ENCODE results near the gene FBXO24. TPM values are rescaled to one million over a fixed set of nuclear protein-coding genes. Genes with fewer than 3 reads are reported as not detected.

The FBXO24 gene
- total and polyA plus RNA-seq, 9 of the 15 experiments (the other 6 are each of a cell fraction or from before 2014, with no cell fraction given), result 0.17 to 0.95 (median 0.50) TPM

DNA sequence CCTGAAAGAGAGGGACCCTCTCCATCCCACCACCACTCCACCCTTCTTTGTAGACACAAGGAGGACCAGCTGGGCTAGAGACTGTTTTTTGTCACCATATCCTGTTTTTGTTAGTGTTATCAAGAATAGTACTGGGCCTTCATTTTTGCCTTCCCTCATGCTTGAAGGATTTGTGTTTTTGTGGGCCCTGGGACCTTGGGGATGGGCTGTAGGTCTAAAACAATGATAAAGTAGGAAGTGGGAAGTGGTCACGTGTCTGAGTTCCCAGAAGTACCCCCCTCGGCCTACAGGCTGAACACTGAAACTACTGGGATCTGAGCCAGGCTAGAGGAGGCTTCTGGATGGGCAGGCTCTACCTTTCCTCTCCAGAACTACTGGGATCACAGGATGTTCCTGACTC, 38.3 kb upstream of the FBXO24 start (continued):
- TF ChIP-seq, protein P1, sequence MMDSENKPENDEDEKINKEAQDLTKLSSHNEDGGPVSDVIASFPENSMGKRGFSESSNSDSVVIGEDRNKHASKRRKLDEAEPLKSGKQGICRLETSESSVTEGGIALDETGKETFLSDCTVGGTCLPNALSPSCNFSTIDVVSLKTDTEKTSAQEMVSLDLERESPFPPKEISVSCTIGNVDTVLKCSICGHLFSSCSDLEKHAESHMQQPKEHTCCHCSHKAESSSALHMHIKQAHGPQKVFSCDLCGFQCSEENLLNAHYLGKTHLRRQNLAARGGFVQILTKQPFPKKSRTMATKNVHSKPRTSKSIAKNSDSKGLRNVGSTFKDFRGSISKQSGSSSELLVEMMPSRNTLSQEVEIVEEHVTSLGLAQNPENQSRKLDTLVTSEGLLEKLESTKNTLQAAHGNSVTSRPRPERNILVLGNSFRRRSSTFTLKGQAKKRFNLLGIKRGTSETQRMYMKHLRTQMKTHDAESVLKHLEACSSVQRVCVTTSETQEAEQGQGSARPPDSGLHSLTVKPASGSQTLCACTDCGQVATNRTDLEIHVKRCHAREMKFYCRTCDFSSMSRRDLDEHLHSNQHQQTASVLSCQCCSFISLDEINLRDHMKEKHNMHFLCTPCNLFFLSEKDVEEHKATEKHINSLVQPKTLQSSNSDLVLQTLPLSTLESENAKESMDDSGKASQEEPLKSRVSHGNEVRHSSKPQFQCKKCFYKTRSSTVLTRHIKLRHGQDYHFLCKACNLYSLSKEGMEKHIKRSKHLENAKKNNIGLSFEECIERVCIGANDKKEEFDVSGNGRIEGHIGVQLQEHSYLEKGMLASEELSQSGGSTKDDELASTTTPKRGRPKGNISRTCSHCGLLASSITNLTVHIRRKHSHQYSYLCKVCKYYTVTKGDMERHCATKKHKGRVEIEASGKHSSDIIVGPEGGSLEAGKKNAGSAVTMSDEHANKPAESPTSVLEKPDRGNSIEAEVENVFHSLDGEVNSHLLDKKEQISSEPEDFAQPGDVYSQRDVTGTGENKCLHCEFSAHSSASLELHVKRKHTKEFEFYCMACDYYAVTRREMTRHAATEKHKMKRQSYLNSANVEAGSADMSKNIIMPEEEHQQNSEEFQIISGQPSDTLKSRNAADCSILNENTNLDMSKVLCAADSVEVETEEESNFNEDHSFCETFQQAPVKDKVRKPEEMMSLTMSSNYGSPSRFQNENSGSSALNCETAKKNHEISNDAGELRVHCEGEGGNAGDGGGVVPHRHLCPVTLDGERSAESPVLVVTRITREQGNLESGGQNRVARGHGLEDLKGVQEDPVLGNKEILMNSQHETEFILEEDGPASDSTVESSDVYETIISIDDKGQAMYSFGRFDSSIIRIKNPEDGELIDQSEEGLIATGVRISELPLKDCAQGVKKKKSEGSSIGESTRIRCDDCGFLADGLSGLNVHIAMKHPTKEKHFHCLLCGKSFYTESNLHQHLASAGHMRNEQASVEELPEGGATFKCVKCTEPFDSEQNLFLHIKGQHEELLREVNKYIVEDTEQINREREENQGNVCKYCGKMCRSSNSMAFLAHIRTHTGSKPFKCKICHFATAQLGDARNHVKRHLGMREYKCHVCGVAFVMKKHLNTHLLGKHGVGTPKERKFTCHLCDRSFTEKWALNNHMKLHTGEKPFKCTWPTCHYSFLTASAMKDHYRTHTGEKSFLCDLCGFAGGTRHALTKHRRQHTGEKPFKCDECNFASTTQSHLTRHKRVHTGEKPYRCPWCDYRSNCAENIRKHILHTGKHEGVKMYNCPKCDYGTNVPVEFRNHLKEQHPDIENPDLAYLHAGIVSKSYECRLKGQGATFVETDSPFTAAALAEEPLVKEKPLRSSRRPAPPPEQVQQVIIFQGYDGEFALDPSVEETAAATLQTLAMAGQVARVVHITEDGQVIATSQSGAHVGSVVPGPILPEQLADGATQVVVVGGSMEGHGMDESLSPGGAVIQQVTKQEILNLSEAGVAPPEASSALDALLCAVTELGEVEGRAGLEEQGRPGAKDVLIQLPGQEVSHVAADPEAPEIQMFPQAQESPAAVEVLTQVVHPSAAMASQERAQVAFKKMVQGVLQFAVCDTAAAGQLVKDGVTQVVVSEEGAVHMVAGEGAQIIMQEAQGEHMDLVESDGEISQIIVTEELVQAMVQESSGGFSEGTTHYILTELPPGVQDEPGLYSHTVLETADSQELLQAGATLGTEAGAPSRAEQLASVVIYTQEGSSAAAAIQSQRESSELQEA (IDR thresholded peaks at IDR 0.05; ENCODE audit: low read depth), result no peak
- no peak for TF ChIP-seq ZBED1 (IDR thresholded peaks at IDR 0.05)
- no peak for TF ChIP-seq PHB (CRISPR knock-in tag; IDR thresholded peaks at IDR 0.05)
- 0 out of 2 replicates have a peak, but pooled peaks have one; percentile 22 for TF ChIP-seq EP300 (IDR thresholded peaks at IDR 0.05; ENCODE audit: low read length)
- TF ChIP-seq ZNF23 (CRISPR knock-in tag; IDR thresholded peaks at IDR 0.05), result no peak
- no peak for TF ChIP-seq ZNF76 (CRISPR knock-in tag; IDR thresholded peaks at IDR 0.05; ENCODE audit: borderline replicate concordance)
- TF ChIP-seq, protein P2, sequence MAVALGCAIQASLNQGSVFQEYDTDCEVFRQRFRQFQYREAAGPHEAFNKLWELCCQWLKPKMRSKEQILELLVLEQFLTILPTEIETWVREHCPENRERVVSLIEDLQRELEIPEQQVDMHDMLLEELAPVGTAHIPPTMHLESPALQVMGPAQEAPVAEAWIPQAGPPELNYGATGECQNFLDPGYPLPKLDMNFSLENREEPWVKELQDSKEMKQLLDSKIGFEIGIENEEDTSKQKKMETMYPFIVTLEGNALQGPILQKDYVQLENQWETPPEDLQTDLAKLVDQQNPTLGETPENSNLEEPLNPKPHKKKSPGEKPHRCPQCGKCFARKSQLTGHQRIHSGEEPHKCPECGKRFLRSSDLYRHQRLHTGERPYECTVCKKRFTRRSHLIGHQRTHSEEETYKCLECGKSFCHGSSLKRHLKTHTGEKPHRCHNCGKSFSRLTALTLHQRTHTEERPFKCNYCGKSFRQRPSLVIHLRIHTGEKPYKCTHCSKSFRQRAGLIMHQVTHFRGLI (CRISPR knock-in tag; IDR thresholded peaks at IDR 0.05), result no peak
- no peak for TF ChIP-seq PHTF2 (CRISPR knock-in tag; IDR thresholded peaks at IDR 0.05)
- no peak for TF ChIP-seq HOXB6 (CRISPR knock-in tag; IDR thresholded peaks at IDR 0.05; ENCODE audit: borderline replicate concordance)
- no peak for TF ChIP-seq TCF3 (CRISPR knock-in tag; IDR thresholded peaks at IDR 0.05)
- no peak for TF ChIP-seq RNF2 (IDR thresholded peaks at IDR 0.05)
- TF ChIP-seq GTF2A2 (tag; IDR thresholded peaks at IDR 0.05), result no peak
- no peak for TF ChIP-seq KDM4B (IDR thresholded peaks at IDR 0.05; ENCODE audit: borderline replicate concordance in 2 of 2, low read depth in 1 of 2)
- no peak for TF ChIP-seq ZBTB7A (IDR thresholded peaks at IDR 0.05; ENCODE audit: borderline replicate concordance, control insufficient read depth, low read depth, low read length)
- TF ChIP-seq RHOXF2B (CRISPR knock-in tag; conservative IDR thresholded peaks at IDR 0.05), result no peak
- no peak for TF ChIP-seq KLF13 (tag; IDR thresholded peaks at IDR 0.05; ENCODE audit: borderline replicate concordance, low read depth)
- TF ChIP-seq, protein P3, sequence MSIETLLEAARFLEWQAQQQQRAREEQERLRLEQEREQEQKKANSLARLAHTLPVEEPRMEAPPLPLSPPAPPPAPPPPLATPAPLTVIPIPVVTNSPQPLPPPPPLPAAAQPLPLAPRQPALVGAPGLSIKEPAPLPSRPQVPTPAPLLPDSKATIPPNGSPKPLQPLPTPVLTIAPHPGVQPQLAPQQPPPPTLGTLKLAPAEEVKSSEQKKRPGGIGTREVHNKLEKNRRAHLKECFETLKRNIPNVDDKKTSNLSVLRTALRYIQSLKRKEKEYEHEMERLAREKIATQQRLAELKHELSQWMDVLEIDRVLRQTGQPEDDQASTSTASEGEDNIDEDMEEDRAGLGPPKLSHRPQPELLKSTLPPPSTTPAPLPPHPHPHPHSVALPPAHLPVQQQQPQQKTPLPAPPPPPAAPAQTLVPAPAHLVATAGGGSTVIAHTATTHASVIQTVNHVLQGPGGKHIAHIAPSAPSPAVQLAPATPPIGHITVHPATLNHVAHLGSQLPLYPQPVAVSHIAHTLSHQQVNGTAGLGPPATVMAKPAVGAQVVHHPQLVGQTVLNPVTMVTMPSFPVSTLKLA (conservative IDR thresholded peaks at IDR 0.05), result peak in 1 of 2 experiments; percentile 34; a peak in 2 of 4 replicates
